OCI-LY3 (cell line): Measurements from ENCODE around the gene STX16.

Source experiments
- H2AFZ ChIP-seq: fragments of 200-600, 300-600 bp; shearing (Covaris generic); 2 replicates; pipeline ENCODE4 v1.6.0; 2014; ENCODE audit warnings: antibody characterized with exemption, low read depth, low read length
- H3K27ac ChIP-seq: fragments of 200-600, 300-600 bp; sonication (generic); 2 replicates; pipeline ENCODE4 v1.5.1; 2014; ENCODE audit warnings: mild to moderate bottlenecking, low read length, moderate library complexity, mixed read lengths
- H3K27me3 ChIP-seq: fragments of 200-600, 300-600 bp; sonication (generic); 2 replicates; pipeline ENCODE4 v1.6.1; 2014; ENCODE audit warnings: low read depth, low read length, mixed read lengths
- H3K36me3 ChIP-seq: fragments of 200-600, 300-600 bp; sonication (generic); replicated peaks from 2 replicates; pipeline ENCODE3; 2014; ENCODE audit warnings: low read depth, low read length, mixed read lengths
- H3K4me1 ChIP-seq: fragments of 300-600, 200-600 bp; sonication (generic); 2 replicates; pipeline ENCODE4 v1.6.1; 2014; ENCODE audit warnings: low read length, mixed read lengths
- H3K4me2 ChIP-seq: fragments of 200-600, 300-600 bp; sonication (generic); 2 replicates; pipeline ENCODE4 v1.6.1; 2014; ENCODE audit warnings: low read length, mixed read lengths
- H3K4me3 ChIP-seq: fragments of 300-600, 200-600 bp; sonication (generic); 2 replicates; pipeline ENCODE4 v1.5.1; 2014; ENCODE audit warnings: antibody characterized with exemption, mild to moderate bottlenecking, low read length, moderate library complexity
- H3K79me2 ChIP-seq: fragments of 300-600, 200-600 bp; shearing (Covaris generic); 2 replicates; pipeline ENCODE4 v1.6.1; 2014; ENCODE audit warnings: mild to moderate bottlenecking, low read length, mixed read lengths
- H3K9ac ChIP-seq: fragments of 300-600, 200-600 bp; shearing (Covaris generic); 2 replicates; pipeline ENCODE4 v1.6.0; 2014; ENCODE audit warnings: mild to moderate bottlenecking, low read length, moderate library complexity
- H3K9me3 ChIP-seq: fragments of 200-600, 300-600 bp; shearing (Covaris generic); 2 replicates; pipeline ENCODE4 v1.6.1; 2014; ENCODE audit warnings: low read length, mixed read lengths; ENCODE audit not compliant: insufficient read depth
- H4K20me1 ChIP-seq: fragments of 200-600, 300-600 bp; sonication (generic); 2 replicates; pipeline ENCODE4 v1.6.1; 2016; ENCODE audit warnings: low read length, mixed read lengths; ENCODE audit not compliant: insufficient read depth
- CTCF ChIP-seq: fragments of 200-600, 300-600 bp; sonication (generic); IDR thresholded peaks from 2 replicates; pipeline ENCODE4 v1.5.1; 2014; ENCODE audit warnings: antibody characterized with exemption, low read length, low read depth
- EZH2phosphoT487 ChIP-seq: fragments of 200-600 bp; shearing (Covaris generic); IDR thresholded peaks from 2 replicates; pipeline ENCODE4 v1.6.1; 2018; ENCODE audit warnings: antibody characterized with exemption, mixed run types, low read depth

The STX16 gene

DNA sequence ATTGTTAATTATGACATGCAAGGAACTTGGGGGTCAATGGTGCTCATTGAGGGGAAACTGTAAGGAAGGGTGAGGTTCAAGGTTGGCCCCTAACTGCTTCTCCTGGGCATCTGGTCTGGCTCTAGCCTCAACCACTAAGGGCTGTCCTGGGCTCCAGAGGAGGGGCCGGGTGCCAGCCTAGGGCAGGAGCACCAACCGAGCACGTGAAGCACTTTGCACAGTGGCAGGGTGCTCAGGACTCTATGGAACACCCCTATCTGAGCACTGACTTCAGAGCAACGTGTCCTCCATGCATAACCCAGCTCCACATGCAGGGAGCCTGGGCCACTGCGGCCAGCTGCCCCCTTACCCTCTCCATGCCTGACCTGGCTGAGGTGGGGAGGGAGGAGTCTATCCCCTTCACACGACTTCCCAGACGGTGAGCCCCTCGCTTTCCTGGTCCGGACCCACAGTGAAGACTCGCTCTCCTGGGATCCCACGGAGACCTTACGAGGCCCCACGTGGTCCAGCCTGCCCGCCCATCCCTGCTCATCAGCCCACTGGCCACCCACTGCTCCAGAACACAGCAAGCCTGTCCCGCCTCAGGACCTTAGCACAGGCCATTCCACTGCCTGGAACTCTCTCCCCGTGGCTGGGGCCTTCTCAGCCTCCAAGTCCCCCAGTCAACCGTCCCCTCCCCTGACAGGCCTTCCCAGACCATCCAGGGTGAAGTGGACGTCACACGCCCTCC is 40.8 kb upstream of the STX16 start:
- no peak overlapping the region for H3K4me3 ChIP-seq

DNA sequence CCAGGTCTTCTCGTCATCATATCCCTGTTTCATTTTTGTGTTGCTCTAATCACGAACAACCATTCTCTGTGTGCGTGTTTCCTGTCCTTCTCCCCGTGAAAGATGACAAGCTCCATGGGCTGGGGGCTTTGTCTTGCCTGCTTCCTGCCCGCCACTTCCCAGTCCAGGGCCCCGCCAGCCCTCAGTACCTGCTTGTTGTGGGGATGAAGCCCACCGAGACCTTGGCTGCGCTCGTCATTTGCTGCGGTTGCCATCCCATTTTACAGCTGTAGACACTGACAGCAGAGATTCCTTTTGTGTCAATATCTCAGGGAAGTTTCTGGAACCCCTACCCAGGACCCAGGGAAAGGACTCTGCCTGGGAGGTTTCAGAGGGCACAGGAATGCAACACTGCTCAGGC is 40.3 kb upstream of the STX16 start:
- Histone ChIP-seq H2AFZ (no peak overlapping the region), H3K79me2 (no peaks in the 10 kb centered on the region), H3K27ac (no peak overlapping the region), H4K20me1 (no peaks in the 10 kb centered on the region), H3K9me3 (no peaks in the 10 kb centered on the region), H3K4me1 (peaks cover under 1% of the 10 kb centered on the region), H3K4me3 (no peak overlapping the region), H3K9ac (no peak overlapping the region), H3K27me3 (peaks cover 24% of the 10 kb centered on the region), H3K36me3 (no peaks in the 10 kb centered on the region), H3K4me2 (no peak overlapping the region)
- no peak for TF ChIP-seq EZH2phosphoT487

More for the DNA sequence above, 40.8 kb upstream of the STX16 start:
- H3K36me3 ChIP-seq: no peaks in the 10 kb centered on the region
- H3K27ac ChIP-seq: no peak overlapping the region
- TF ChIP-seq EZH2phosphoT487 (no peak), CTCF (no peak)
- H3K4me2 ChIP-seq: no peak overlapping the region
- H3K4me1 ChIP-seq: no peaks in the 10 kb centered on the region
- peaks cover 24% of the 10 kb centered on the region for H3K27me3 ChIP-seq
- no peak overlapping the region for H3K9ac ChIP-seq
- no peaks in the 10 kb centered on the region for H3K9me3 ChIP-seq
- no peak overlapping the region for H2AFZ ChIP-seq
- H4K20me1 ChIP-seq: no peaks in the 10 kb centered on the region
- H3K79me2 ChIP-seq: no peaks in the 10 kb centered on the region

DNA sequence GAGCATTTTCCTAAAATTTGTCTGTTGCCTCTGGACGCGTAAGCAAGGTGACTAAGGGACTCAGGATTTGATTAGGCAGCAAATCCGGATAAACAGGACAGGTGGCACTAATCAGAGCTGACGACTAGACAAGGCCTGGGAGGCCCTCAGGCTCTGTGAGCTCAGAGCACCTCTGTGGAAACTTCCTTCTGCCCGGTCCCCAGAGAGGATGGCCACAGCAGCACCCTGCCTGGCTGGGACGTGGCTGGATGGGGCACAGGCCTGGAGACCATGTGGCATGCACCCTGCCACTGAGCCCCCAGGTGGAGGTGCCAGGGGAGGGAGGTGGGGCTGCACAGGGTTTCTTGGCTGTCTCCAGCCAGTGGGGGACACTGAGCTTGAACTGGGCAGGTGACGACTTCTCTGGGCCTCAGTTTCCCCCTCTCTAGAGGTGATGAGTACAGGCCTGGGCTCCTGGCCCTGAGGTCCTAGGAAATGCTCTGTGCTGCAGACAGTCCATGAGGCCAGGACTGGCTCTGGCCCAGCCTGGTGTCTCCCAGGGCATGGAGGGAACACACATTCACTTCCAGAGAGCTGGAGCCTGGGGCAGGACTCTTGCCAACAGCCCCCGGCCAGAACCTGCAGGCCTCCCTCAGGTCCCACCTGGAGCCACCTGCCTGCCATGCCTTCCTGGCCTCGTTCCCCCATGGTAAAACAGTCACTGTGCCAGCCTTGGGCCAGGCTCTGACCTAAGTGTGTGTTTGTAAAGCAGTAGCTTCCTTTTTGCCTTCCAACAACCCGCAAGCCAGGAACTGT is 39.6 kb upstream of the STX16 start:
- no peaks in the 10 kb centered on the region for H3K9me3 ChIP-seq
- peaks cover 7% of the 10 kb centered on the region for H3K4me1 ChIP-seq
- H3K27ac ChIP-seq: no peak overlapping the region
- no peak overlapping the region for H2AFZ ChIP-seq
- H3K4me3 ChIP-seq: no peak overlapping the region
- H3K27me3 ChIP-seq: peaks cover 22% of the 10 kb centered on the region
- no peaks in the 10 kb centered on the region for H4K20me1 ChIP-seq
- no peaks in the 10 kb centered on the region for H3K36me3 ChIP-seq
- no peak overlapping the region for H3K4me2 ChIP-seq
- H3K79me2 ChIP-seq: no peaks in the 10 kb centered on the region
- no peak overlapping the region for H3K9ac ChIP-seq
- TF ChIP-seq EZH2phosphoT487: no peak
- no peak for TF ChIP-seq CTCF

DNA sequence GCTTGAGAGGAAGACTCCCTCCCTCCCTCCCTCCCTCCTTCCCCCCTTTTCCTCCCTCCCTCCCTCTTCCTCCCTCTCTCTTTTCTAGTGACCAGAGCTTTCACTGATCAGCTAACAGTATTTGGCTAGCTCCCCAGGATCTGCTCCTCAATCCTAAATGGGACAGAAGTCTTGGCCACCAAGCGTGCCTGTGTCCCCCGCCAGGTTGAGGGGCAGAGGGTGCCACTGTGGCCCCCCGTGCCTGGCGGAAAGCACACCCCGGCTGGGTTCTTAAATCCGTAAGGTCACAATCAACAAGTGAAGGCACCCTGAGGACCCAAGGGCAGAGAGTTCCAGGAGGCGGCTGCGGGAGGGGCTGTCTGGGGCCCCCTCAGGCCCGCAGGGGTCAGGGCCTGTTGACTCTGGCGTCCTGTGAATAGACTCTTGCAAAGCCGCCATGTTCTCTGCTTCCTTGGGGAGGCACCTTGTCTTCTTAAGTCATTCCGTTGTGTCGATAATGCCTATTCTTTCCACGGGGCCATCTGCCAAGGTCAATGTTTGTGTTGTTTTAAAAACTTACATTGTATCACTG is 38.9 kb upstream of the STX16 start:
- no peak overlapping the region for H3K27ac ChIP-seq
- no peaks in the 10 kb centered on the region for H3K9me3 ChIP-seq
- no peak overlapping the region for H3K4me2 ChIP-seq
- no peak overlapping the region for H3K4me3 ChIP-seq
- no peaks in the 10 kb centered on the region for H3K79me2 ChIP-seq
- H3K27me3 ChIP-seq: peaks cover 19% of the 10 kb centered on the region
- H3K36me3 ChIP-seq: no peaks in the 10 kb centered on the region
- no peak for TF ChIP-seq CTCF
- no peak for TF ChIP-seq EZH2phosphoT487
- H3K9ac ChIP-seq: no peak overlapping the region
- H3K4me1 ChIP-seq: peaks cover 11% of the 10 kb centered on the region
- no peaks in the 10 kb centered on the region for H4K20me1 ChIP-seq
- no peak overlapping the region for H2AFZ ChIP-seq
